ENCODE results near the gene ZNF780B.

The ZNF780B gene

DNA sequence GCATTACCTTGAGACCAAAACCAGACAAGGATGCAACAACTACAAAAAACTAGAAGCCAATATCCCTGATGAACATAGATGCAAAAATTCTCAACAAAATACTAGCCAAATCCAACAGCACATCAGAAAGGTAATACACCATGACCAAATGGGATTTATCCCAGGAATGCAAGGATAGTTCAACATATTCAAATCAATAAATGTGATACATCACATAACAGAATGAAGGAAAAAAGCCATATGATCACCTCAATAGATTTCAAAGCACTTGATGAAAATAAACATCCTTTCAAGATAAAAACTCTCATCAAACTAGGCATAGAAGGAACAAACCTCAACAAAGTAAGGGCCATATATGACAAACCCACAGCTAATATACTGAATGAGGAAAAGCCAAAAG lies 69.4 kb downstream of the ZNF780B start:
- DNase-seq (ENCODE audit: insufficient read length, low spot score) (no peak), FAIRE-seq (peak; percentile 60)
- TF ChIP-seq CTCF (IDR thresholded peaks at IDR 0.05; ENCODE audit: insufficient read depth, missing control alignments): no peak

GRCh38 chr19:39983695-39984300 lies 72.2 kb downstream of the ZNF780B start:
- TF ChIP-seq CTCF (IDR thresholded peaks at IDR 0.05; ENCODE audit: insufficient read depth, missing control alignments): no peak
- no peak for FAIRE-seq
- DNase-seq (ENCODE audit: insufficient read length, low spot score): no peak

DNA sequence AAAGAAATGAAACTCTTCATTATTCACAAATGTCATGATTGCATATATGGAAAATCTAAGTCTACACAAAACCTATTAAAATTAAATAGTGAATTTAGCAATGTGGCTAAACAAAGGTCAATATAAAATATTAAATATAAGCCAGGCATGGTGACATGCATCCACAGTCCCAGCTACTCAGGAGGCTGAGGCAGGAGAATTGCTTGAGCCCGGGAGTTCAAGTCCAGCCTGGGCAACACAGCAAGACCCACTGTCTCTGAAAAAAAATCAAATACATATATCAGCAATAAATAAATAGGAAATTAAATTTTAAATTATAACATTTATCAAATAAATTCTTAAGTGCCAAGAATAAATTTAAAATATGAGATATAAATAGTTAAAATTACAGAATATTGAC lies 73.1 kb downstream of the ZNF780B start:
- DNase-seq (ENCODE audit: insufficient read length, low spot score) (no peak), FAIRE-seq (no peak)
- TF ChIP-seq CTCF (IDR thresholded peaks at IDR 0.05; ENCODE audit: insufficient read depth, missing control alignments): no peak

Data from D721Med (cell line).